ENCODE data around the gene CASR.

CASR gene

DNA sequence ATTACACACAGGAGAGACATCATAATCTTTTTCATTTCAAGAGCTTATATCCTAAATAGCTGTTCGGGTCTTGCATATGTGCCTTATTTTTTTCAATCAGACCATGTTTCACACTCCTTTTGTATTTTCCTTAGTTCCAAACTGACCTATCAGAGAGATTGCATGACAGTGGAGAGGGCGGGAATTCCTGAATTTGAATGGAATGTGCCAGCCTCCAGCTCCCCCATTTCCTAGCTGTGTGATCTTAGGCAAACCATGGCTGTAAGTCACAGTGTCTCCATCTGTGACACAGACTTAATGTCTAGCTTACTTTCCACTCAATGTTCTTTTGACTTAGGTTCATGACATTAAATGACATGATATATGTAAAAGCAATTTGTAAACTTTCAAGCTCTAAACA lies 79.6 kb downstream of the CASR start:
- no peaks in the 10 kb centered on the region for H3K4me1 Mint-ChIP-seq
- TF ChIP-seq, protein P1, sequence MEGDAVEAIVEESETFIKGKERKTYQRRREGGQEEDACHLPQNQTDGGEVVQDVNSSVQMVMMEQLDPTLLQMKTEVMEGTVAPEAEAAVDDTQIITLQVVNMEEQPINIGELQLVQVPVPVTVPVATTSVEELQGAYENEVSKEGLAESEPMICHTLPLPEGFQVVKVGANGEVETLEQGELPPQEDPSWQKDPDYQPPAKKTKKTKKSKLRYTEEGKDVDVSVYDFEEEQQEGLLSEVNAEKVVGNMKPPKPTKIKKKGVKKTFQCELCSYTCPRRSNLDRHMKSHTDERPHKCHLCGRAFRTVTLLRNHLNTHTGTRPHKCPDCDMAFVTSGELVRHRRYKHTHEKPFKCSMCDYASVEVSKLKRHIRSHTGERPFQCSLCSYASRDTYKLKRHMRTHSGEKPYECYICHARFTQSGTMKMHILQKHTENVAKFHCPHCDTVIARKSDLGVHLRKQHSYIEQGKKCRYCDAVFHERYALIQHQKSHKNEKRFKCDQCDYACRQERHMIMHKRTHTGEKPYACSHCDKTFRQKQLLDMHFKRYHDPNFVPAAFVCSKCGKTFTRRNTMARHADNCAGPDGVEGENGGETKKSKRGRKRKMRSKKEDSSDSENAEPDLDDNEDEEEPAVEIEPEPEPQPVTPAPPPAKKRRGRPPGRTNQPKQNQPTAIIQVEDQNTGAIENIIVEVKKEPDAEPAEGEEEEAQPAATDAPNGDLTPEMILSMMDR (IDR thresholded peaks at IDR 0.05; ENCODE audit: unreplicated experiment in 3 of 3) = no peak
- no peak overlapping the region for H3K27ac Mint-ChIP-seq
- H3K27me3 Mint-ChIP-seq (ENCODE audit: low read depth) = peaks cover 12% of the 10 kb centered on the region
- no peaks in the 10 kb centered on the region for H3K36me3 Mint-ChIP-seq (ENCODE audit: low read depth)
- H3K4me3 Mint-ChIP-seq = no peak overlapping the region
- H3K9me3 Mint-ChIP-seq = no peaks in the 10 kb centered on the region

DNA sequence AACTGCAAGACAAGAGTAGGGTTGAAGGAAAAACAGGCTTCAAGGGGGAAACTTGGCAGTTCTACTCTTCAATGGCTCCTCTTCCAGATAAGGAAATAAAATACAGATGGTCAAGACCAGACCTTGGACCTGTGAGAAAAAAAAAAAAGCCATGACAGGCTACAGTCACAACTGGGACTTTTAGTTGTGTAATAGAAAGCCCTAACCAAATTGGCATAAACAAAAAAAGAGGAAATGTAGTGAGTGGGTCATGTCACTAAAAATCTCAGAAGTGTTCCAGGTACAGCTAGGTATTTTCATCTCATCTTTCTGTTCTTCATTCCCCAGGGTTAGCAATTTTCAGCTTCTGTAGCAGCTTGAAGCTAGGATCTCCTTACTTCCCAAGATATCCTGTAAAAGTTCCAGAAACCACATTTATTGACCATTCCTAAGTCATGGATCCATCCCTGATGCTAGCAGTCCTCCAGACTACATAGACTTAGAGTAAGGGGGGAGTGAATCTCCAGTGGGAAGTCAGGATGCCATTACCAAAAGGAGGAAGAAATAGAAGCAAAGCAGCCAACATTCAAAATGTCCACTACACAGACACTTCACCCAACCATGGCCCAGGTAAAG lies 80.6 kb downstream of the CASR start:
- TF ChIP-seq, protein P1 (IDR thresholded peaks at IDR 0.05; ENCODE audit: unreplicated experiment in 3 of 3) = no peak
- no peaks in the 10 kb centered on the region for H3K4me1 Mint-ChIP-seq
- no peak overlapping the region for H3K27ac Mint-ChIP-seq
- H3K4me3 Mint-ChIP-seq = no peak overlapping the region
- peaks cover 12% of the 10 kb centered on the region for H3K27me3 Mint-ChIP-seq (ENCODE audit: low read depth)
- no peaks in the 10 kb centered on the region for H3K36me3 Mint-ChIP-seq (ENCODE audit: low read depth)
- H3K9me3 Mint-ChIP-seq = no peaks in the 10 kb centered on the region

DNA sequence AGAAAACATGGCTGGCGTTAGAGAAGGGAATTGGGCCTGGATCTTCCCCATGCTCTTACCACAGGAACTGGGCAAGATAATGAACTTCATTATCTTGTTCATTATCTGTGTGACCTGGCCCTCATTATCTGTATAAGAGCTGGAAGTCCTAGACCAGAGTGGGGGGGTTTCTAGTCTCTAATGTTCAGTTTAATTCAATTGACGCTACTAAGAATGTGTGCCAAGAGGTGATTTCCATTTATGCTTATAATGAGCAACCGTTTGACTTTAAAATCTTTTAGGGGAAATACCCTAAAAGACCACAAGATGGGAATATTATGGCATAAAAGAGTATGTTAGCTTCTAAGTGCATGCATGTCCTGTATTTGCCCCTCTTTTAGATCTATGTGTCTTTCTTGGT lies 82.5 kb downstream of the CASR start:
- H3K27ac Mint-ChIP-seq = peak overlapping the region in 1 of 3 experiments; percentile 45
- H3K27me3 Mint-ChIP-seq (ENCODE audit: low read depth) = peaks cover 12% of the 10 kb centered on the region
- no peak overlapping the region for H3K4me3 Mint-ChIP-seq
- TF ChIP-seq, protein P1 (IDR thresholded peaks at IDR 0.05; ENCODE audit: unreplicated experiment in 3 of 3) = no peak
- no peaks in the 10 kb centered on the region for H3K4me1 Mint-ChIP-seq
- no peaks in the 10 kb centered on the region for H3K9me3 Mint-ChIP-seq
- no peaks in the 10 kb centered on the region for H3K36me3 Mint-ChIP-seq (ENCODE audit: low read depth)

DNA sequence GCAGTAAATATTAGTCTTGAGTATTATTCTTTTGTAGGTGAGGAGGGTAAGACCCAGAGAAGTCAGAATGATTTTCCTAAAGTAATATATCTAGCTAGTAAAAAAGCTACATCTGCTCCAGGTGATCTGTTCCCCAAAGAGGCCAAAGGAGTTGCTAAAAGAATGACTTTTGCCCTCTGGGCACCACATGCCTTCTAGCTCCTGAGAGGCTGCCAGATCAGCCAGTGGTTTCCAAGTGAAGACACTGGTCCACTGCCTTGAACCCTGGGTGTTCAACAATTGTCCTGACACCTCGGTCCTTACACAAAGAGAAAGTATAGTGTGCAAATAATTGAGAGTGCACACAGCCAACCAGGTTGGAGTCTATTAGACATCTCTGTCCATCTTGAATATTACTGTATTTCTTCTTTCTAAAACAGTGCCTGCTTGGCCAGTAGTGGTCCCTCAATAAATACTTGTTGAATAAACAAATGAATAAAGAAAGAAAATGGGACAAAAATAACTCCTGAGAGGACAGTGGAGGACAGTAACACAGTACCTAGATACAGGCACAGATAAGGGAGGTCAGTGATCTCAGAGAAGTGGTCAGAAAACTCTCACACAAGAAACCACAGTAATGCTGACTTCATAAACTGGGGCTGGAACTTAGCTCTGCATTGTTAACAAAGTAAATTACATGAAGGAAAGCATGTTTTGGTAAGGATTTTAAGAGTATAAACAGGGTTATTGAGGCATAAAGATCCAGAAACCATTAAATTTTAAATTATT lies 85.0 kb downstream of the CASR start:
- TF ChIP-seq, protein P1 (IDR thresholded peaks at IDR 0.05; ENCODE audit: unreplicated experiment in 3 of 3) = no peak
- H3K36me3 Mint-ChIP-seq (ENCODE audit: low read depth) = peaks cover 10% of the 10 kb centered on the region
- H3K4me1 Mint-ChIP-seq = no peaks in the 10 kb centered on the region
- no peak overlapping the region for H3K4me3 Mint-ChIP-seq
- peak overlapping the region in 2 of 3 experiments; percentile 16 to 71 for H3K27ac Mint-ChIP-seq
- peaks cover 2% of the 10 kb centered on the region for H3K9me3 Mint-ChIP-seq
- peaks cover 10% of the 10 kb centered on the region for H3K27me3 Mint-ChIP-seq (ENCODE audit: low read depth)

GRCh38 chr3:122269045-122269444 lies 85.6 kb downstream of the CASR start:
- H3K27ac Mint-ChIP-seq = no peak overlapping the region

More at GRCh38 chr3:122269045-122269444, 85.6 kb downstream of the CASR start:
- no peaks in the 10 kb centered on the region for H3K4me1 Mint-ChIP-seq
- H3K36me3 Mint-ChIP-seq (ENCODE audit: low read depth) = peaks cover 10% of the 10 kb centered on the region
- peaks cover 2% of the 10 kb centered on the region for H3K9me3 Mint-ChIP-seq
- peaks cover 11% of the 10 kb centered on the region for H3K27me3 Mint-ChIP-seq (ENCODE audit: low read depth)
- TF ChIP-seq, protein P1 (IDR thresholded peaks at IDR 0.05; ENCODE audit: unreplicated experiment in 3 of 3) = no peak
- H3K4me3 Mint-ChIP-seq = no peak overlapping the region

All from nephron (organoid).